ENCODE measurements around the gene REV1. TPM values are rescaled to one million over a fixed set of nuclear protein-coding genes. Genes with fewer than 3 reads are reported as not detected.

REV1 gene
- total and polyA plus RNA-seq, 2 of the 4 experiments (the other 2 are of a cell fraction) = 13.4 to 30.1 TPM

GRCh38 chr2:99522157-99522556 is 32.3 kb upstream of the REV1 start:
- Histone ChIP-seq H2AK9ac (replicated peaks; ENCODE audit: low read depth, low read length, poor library complexity) (peak overlapping the region; percentile 70), H3K4ac (ENCODE audit: low read depth, low read length) (no peak overlapping the region), H3K36me3 (ENCODE audit: control insufficient read depth, insufficient read depth, low read length) (no peaks in the 10 kb centered on the region), H3K18ac (ENCODE audit: low read depth, low read length) (no peak overlapping the region), H2BK15ac (ENCODE audit: low read depth, low read length) (no peak overlapping the region), H2BK5ac (ENCODE audit: low read depth, low read length, poor library complexity, severe bottlenecking) (no peak overlapping the region), H3K23ac (ENCODE audit: low read depth, low read length) (no peak overlapping the region), H3K9me3 (ENCODE audit: control insufficient read depth, insufficient read depth, low read length) (no peaks in the 10 kb centered on the region; the same call in 1 of the 2 replicates), H3K4me2 (ENCODE audit: low read depth, low read length) (no peak overlapping the region), H3K56ac (ENCODE audit: extremely low read depth, insufficient read depth, low read length) (no peak overlapping the region), H2AK5ac (ENCODE audit: low read depth, low read length) (no peak overlapping the region), H3K14ac (replicated peaks; ENCODE audit: low read depth, low read length) (no peak overlapping the region), H4K5ac (ENCODE audit: low read depth, low read length) (no peak overlapping the region), H3K9me1 (ENCODE audit: insufficient read depth, low read length) (no peaks in the 10 kb centered on the region), H3K9ac (ENCODE audit: low read depth, low read length) (no peak overlapping the region), H3K27me3 (ENCODE audit: control insufficient read depth, insufficient read depth, low read length) (peaks cover 28% of the 10 kb centered on the region), H3K27ac (ENCODE audit: insufficient read depth, low read length) (no peak overlapping the region), H4K20me1 (ENCODE audit: insufficient read depth, low read length) (no peaks in the 10 kb centered on the region), H3K4me3 (ENCODE audit: insufficient read depth, low read depth, low read length) (no peak overlapping the region), H3K4me1 (ENCODE audit: control insufficient read depth, insufficient read depth, low read length) (no peaks in the 10 kb centered on the region), H2BK20ac (ENCODE audit: low read depth, low read length) (no peak overlapping the region), H3K79me1 (ENCODE audit: low read depth in 1 of 2, low read length in 2 of 2) (no peaks in the 10 kb centered on the region), H2AFZ (replicated peaks; ENCODE audit: low read length, poor library complexity) (no peak overlapping the region), H4K8ac (ENCODE audit: low read depth in 2 of 2, low read length in 2 of 2) (no peak overlapping the region), H2BK120ac (ENCODE audit: low read depth, low read length) (no peak overlapping the region), H4K91ac (ENCODE audit: insufficient read depth, low read depth, low read length) (no peak overlapping the region)
- no peak for ATAC-seq (ENCODE audit: low read depth)
- BruUV-seq (replicated peaks) = no TSS peak
- peak; percentile 92 for TF ChIP-seq MAFK (IDR thresholded peaks at IDR 0.05; ENCODE audit: low read depth, low read length)
- no peak for TF ChIP-seq MXI1 (IDR thresholded peaks at IDR 0.05; ENCODE audit: borderline replicate concordance, low read depth, low read length)
- CTCF ChIA-PET = interaction anchor here (0.7 kb wide), 1 partner anchor 123 kb away, joined by 3 read pairs; no protein-coding TSS in a partner anchor
- dilution Hi-C loops (cut with HindIII; ENCODE audit: low sequenced_read_pairs, unreplicated experiment) (no loop called here), intact Hi-C loops (cut with micrococcal nuclease) (no loop called here), in situ Hi-C loops (cut with MboI; ENCODE audit: low sequenced_read_pairs) (loop anchor here (25.0 kb wide), 1 partner anchor 885 kb away; no protein-coding TSS in a partner anchor)
- no peak for DNase-seq
- POLR2A ChIA-PET (ENCODE audit: unreplicated experiment) = no interaction called here
- 80% methylated on average over 1 of the region's 2 CpGs; no CpG with 5 or more reads in 1 of the 2 experiments for WGBS, 2 experiments (ENCODE audit: extremely low coverage in 2 of 2, insufficient read length in 1 of 2)
